GM23338 (cell line): ENCODE measurements around the gene ATP6V0A4.

Experiments used
- CREB1 ChIP-seq: fragments of 250-450 bp; sonication (Bioruptor Pico); IDR thresholded peaks from 2 replicates; pipeline ENCODE4 v1.5.0; 2020; ENCODE audit warnings: low read depth, mild to moderate bottlenecking, moderate library complexity
- EZH2 ChIP-seq: fragments of 200-600 bp; sonication (generic); IDR thresholded peaks from one replicate; pipeline ENCODE4 v1.8.0; 2017; ENCODE audit warnings: antibody characterized with exemption, mild to moderate bottlenecking, low read depth; ENCODE audit not compliant: unreplicated experiment
- EZH2phosphoT487 ChIP-seq: fragments of 200-600 bp; sonication (generic); IDR thresholded peaks from one replicate; pipeline ENCODE4 v1.8.1; 2018; ENCODE audit warnings: antibody characterized with exemption; ENCODE audit not compliant: unreplicated experiment
- JUNB ChIP-seq: IDR thresholded peaks from one replicate; pipeline ENCODE4 v1.6.1; 2016; ENCODE audit warnings: antibody characterized with exemption; ENCODE audit not compliant: unreplicated experiment
- POLR2AphosphoS5 ChIP-seq: IDR thresholded peaks from 2 replicates; pipeline ENCODE4 v1.6.1; 2016; ENCODE audit warnings: antibody characterized with exemption, low read depth
- STAT1 ChIP-seq: IDR thresholded peaks from one replicate; pipeline ENCODE4 v1.6.1; 2016; ENCODE audit warnings: antibody characterized with exemption; ENCODE audit not compliant: unreplicated experiment
- ZNF114 ChIP-seq: fragments of 250-450 bp; sonication (Bioruptor Pico); IDR thresholded peaks from 2 replicates; pipeline ENCODE4 v1.5.0; 2020; ENCODE audit warnings: mild to moderate bottlenecking, moderate library complexity
- ZNF331 ChIP-seq: fragments of 250-450 bp; sonication (Bioruptor Pico); IDR thresholded peaks from 2 replicates; pipeline ENCODE4 v1.5.0; 2020; ENCODE audit warnings: low read depth, mild to moderate bottlenecking, moderate library complexity
- TF ChIP-seq, protein P1 (sequence below), 2 experiments: fragments of 200-600 bp in 1 of 2; sonication (generic) in 1 of 2; conservative IDR thresholded peaks; 2 replicates each; pipeline versions ENCODE4 v1.5.1 to v1.6.1; 2016 to 2017; ENCODE audit warnings: antibody characterized with exemption in 2 of 2, low read depth in 2 of 2, mild to moderate bottlenecking in 2 of 2, moderate library complexity in 1 of 2
- TF ChIP-seq, protein P2 (sequence below): IDR thresholded peaks from 2 replicates; pipeline ENCODE4 v1.6.1; 2016; ENCODE audit warnings: antibody characterized with exemption
- TF ChIP-seq, protein P3 (sequence below): IDR thresholded peaks from one replicate; pipeline ENCODE4 v1.6.1; 2018; ENCODE audit warnings: antibody characterized with exemption; ENCODE audit not compliant: unreplicated experiment

DNA sequence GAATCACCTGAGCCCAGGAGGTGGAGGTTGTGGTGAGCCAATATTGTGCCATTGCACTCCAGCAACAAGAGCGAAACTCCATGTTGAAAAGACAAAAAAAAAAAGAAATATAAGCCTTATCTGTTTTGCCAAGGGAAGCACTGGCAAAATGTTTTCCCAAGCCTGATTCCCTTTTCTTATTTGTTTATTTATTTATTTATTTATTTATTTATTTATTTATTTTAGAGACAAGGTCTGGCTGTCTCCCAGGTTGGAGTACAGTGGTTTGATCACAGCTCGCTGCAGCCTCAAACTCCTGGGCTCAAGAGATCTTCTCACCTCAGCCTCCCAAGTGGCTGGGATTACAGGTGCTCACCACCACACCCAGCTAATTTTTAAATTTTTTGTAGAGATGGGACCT lies 141.0 kb downstream of the ATP6V0A4 start:
- TF ChIP-seq, protein P1, sequence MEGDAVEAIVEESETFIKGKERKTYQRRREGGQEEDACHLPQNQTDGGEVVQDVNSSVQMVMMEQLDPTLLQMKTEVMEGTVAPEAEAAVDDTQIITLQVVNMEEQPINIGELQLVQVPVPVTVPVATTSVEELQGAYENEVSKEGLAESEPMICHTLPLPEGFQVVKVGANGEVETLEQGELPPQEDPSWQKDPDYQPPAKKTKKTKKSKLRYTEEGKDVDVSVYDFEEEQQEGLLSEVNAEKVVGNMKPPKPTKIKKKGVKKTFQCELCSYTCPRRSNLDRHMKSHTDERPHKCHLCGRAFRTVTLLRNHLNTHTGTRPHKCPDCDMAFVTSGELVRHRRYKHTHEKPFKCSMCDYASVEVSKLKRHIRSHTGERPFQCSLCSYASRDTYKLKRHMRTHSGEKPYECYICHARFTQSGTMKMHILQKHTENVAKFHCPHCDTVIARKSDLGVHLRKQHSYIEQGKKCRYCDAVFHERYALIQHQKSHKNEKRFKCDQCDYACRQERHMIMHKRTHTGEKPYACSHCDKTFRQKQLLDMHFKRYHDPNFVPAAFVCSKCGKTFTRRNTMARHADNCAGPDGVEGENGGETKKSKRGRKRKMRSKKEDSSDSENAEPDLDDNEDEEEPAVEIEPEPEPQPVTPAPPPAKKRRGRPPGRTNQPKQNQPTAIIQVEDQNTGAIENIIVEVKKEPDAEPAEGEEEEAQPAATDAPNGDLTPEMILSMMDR (conservative IDR thresholded peaks at IDR 0.05; ENCODE audit: low read depth in 2 of 2), result no peak
- TF ChIP-seq EZH2 (no peak), POLR2AphosphoS5 (no peak), EZH2phosphoT487 (no peak), ZNF331 (no peak), CREB1 (CRISPR knock-in tag) (no peak), ZNF114 (CRISPR knock-in tag) (no peak), JUNB (no peak), STAT1 (no peak)
- TF ChIP-seq, protein P2, sequence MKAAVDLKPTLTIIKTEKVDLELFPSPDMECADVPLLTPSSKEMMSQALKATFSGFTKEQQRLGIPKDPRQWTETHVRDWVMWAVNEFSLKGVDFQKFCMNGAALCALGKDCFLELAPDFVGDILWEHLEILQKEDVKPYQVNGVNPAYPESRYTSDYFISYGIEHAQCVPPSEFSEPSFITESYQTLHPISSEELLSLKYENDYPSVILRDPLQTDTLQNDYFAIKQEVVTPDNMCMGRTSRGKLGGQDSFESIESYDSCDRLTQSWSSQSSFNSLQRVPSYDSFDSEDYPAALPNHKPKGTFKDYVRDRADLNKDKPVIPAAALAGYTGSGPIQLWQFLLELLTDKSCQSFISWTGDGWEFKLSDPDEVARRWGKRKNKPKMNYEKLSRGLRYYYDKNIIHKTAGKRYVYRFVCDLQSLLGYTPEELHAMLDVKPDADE, result no peak
- TF ChIP-seq, protein P3, sequence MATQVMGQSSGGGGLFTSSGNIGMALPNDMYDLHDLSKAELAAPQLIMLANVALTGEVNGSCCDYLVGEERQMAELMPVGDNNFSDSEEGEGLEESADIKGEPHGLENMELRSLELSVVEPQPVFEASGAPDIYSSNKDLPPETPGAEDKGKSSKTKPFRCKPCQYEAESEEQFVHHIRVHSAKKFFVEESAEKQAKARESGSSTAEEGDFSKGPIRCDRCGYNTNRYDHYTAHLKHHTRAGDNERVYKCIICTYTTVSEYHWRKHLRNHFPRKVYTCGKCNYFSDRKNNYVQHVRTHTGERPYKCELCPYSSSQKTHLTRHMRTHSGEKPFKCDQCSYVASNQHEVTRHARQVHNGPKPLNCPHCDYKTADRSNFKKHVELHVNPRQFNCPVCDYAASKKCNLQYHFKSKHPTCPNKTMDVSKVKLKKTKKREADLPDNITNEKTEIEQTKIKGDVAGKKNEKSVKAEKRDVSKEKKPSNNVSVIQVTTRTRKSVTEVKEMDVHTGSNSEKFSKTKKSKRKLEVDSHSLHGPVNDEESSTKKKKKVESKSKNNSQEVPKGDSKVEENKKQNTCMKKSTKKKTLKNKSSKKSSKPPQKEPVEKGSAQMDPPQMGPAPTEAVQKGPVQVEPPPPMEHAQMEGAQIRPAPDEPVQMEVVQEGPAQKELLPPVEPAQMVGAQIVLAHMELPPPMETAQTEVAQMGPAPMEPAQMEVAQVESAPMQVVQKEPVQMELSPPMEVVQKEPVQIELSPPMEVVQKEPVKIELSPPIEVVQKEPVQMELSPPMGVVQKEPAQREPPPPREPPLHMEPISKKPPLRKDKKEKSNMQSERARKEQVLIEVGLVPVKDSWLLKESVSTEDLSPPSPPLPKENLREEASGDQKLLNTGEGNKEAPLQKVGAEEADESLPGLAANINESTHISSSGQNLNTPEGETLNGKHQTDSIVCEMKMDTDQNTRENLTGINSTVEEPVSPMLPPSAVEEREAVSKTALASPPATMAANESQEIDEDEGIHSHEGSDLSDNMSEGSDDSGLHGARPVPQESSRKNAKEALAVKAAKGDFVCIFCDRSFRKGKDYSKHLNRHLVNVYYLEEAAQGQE, result no peak
